A549 (cell line): Measurements from ENCODE around the gene AHNAK2. TPM values are rescaled to one million over a fixed set of nuclear protein-coding genes. Genes with fewer than 3 reads are reported as not detected.
A peak's percentile ranks its signal among the peaks of the same experiment; 100 is the strongest.

ENCODE experiments used
- ATAC-seq, 2 experiments: fragments of 200-7000 bp in 1 of 2; fragments of >200 bp in 1 of 2; cut with Nextera tagmentation in 1 of 2; cut with Tn5 transposase in 1 of 2; 3 replicates each; pipeline versions ENCODE4 v1.8.0 to v1.9.1; 2018 to 2020; ENCODE audit warnings: mild to moderate bottlenecking in 1 of 2, moderate library complexity in 1 of 2
- CTCF ChIA-PET: fragments of 300-600 bp; sonication (Branson Sonifier 250); formaldehyde crosslinking; extraction: SDS; loops from one replicate; lab custom pipeline; 2021; ENCODE audit warnings: antibody characterized with exemption, inconsistent platforms; lab: Yijun Ruan, JAX
- POLR2A ChIA-PET: fragments of 350-600 bp; formaldehyde crosslinking; extraction: SDS; loops from one replicate; lab custom pipeline; 2021; ENCODE audit warnings: antibody characterized with exemption, inconsistent platforms; lab: Yijun Ruan, JAX
- DNase-seq, 2 experiments: peaks; one replicate each; pipeline versions ENCODE4 v3.0.0 to v3.0.0-alpha.2; 2011 to 2016; ENCODE audit warnings: low read depth in 1 of 2, low spot score in 1 of 2
- FAIRE-seq: peaks from 2 replicates; lab custom pipeline; 2011; peaks lifted over from hg19 to GRCh38; lab: Jason Lieb, UNC
- H3K27ac ChIP-seq, 2 experiments: fragments of >200 bp; sonication (Bioruptor Twin); formaldehyde crosslinking; 3 replicates each; pipeline ENCODE4 v1.5.1; 2016 to 2017
- H3K4me1 ChIP-seq: fragments of >200 bp; sonication (Bioruptor Twin); formaldehyde crosslinking; 3 replicates; pipeline ENCODE4 v1.6.1; 2016
- H3K4me2 ChIP-seq: fragments of >200 bp; sonication (Bioruptor Twin); formaldehyde crosslinking; 3 replicates; pipeline ENCODE4 v1.6.1; 2016
- H3K4me3 ChIP-seq: fragments of >200 bp; sonication (Bioruptor Twin); formaldehyde crosslinking; 3 replicates; pipeline ENCODE4 v1.5.1; 2016
- H3K9me3 ChIP-seq: fragments of >200 bp; sonication (Bioruptor Twin); formaldehyde crosslinking; 3 replicates; pipeline ENCODE4 v1.6.1; 2016
- CBX8 ChIP-seq: fragments of 200-600 bp; sonication (generic); IDR thresholded peaks from 2 replicates; pipeline ENCODE4 v1.6.1; 2016
- CEBPB ChIP-seq, 2 experiments: fragments of >200 bp in 1 of 2; sonication (Bioruptor Twin) in 1 of 2; formaldehyde crosslinking in 1 of 2; IDR thresholded peaks; 2 replicates each; pipeline ENCODE4 v1.6.1; 2012 to 2016
- CTCF ChIP-seq: fragments of >200 bp; sonication (Bioruptor Twin); formaldehyde crosslinking; IDR thresholded peaks from 3 replicates; pipeline ENCODE4 v1.5.1; 2016
- ESRRA ChIP-seq: fragments of 150-350 bp; IDR thresholded peaks from 2 replicates; pipeline ENCODE4 v1.6.1; 2014; ENCODE audit warnings: mild to moderate bottlenecking, low read length, borderline replicate concordance
- FOSB ChIP-seq: fragments of 250-450 bp; sonication (Bioruptor Pico); IDR thresholded peaks from 2 replicates; pipeline ENCODE4 v1.5.0; 2020; ENCODE audit warnings: mild to moderate bottlenecking, moderate library complexity
- GATA3 ChIP-seq: IDR thresholded peaks from 2 replicates; pipeline ENCODE4 v1.6.1; 2012; ENCODE audit warnings: borderline replicate concordance
- HES2 ChIP-seq: fragments of >200 bp; sonication (Bioruptor Twin); formaldehyde crosslinking; IDR thresholded peaks from 2 replicates; pipeline ENCODE4 v1.6.1; 2016
- HMGXB4 ChIP-seq: fragments of 250-450 bp; sonication (Bioruptor Pico); IDR thresholded peaks from 2 replicates; pipeline ENCODE4 v1.5.0; 2021; ENCODE audit warnings: mild to moderate bottlenecking, moderate library complexity, borderline replicate concordance
- HOXA7 ChIP-seq: fragments of 250-450 bp; sonication (Bioruptor Pico); IDR thresholded peaks from 2 replicates; pipeline ENCODE4 v1.5.0; 2020; ENCODE audit warnings: mild to moderate bottlenecking, moderate library complexity
- HOXB13 ChIP-seq: fragments of 250-450 bp; sonication (Bioruptor Pico); IDR thresholded peaks from 2 replicates; pipeline ENCODE4 v1.5.0; 2020; ENCODE audit warnings: low read depth, mild to moderate bottlenecking, moderate library complexity
- HOXB5 ChIP-seq: fragments of 250-450 bp; sonication (Bioruptor Pico); IDR thresholded peaks from 2 replicates; pipeline ENCODE4 v1.5.0; 2020; ENCODE audit warnings: mild to moderate bottlenecking, moderate library complexity
- JUNB ChIP-seq: fragments of >200 bp; sonication (Bioruptor Twin); formaldehyde crosslinking; IDR thresholded peaks from 2 replicates; pipeline ENCODE4 v1.6.1; 2016
- MAX ChIP-seq: IDR thresholded peaks from 2 replicates; pipeline ENCODE4 v1.6.1; 2012
- NPAS2 ChIP-seq: fragments of 250-450 bp; sonication (Bioruptor Pico); IDR thresholded peaks from 2 replicates; pipeline ENCODE4 v1.8.0; 2022; ENCODE audit warnings: mild to moderate bottlenecking, moderate library complexity, borderline replicate concordance
- RARB ChIP-seq: fragments of 250-450 bp; sonication (Bioruptor Pico); IDR thresholded peaks from 2 replicates; pipeline ENCODE4 v1.8.0; 2021; ENCODE audit warnings: mild to moderate bottlenecking, moderate library complexity
- USF2 ChIP-seq: fragments of 450-650 bp; IDR thresholded peaks from 2 replicates; pipeline ENCODE4 v1.6.1; 2014; ENCODE audit warnings: antibody characterized with exemption
- ZC3H11A ChIP-seq: fragments of 450-650 bp; IDR thresholded peaks from 2 replicates; pipeline ENCODE4 v1.6.1; 2014; ENCODE audit warnings: antibody characterized with exemption, mild to moderate bottlenecking
- ZSCAN20 ChIP-seq: fragments of 250-450 bp; sonication (Bioruptor Pico); IDR thresholded peaks from 2 replicates; pipeline ENCODE4 v1.8.0; 2022; ENCODE audit warnings: mild to moderate bottlenecking, moderate library complexity
- WGBS: methylation state at CpG from one replicate; pipeline ENCODE4 v1.1.6; 2017; ENCODE audit errors: missing lambda C conversion rate; 5-methylcytosine and 5-hydroxymethylcytosine counted together
- polyA plus RNA-seq, 4 experiments: library from polyadenylated mRNA; depleted of rRNA in 3 of 4; stranded (reverse); fragments of >200 nt; fragmentation: RNase III in 1 of 4; extraction: RNeasy Plus Mini Kit Qiagen cat#74134 plus additional on column Dnase treatment in 1 of 4; gene quantifications; 2 replicates in 3 of 4; 3 replicates in 1 of 4; pipeline ENCODE4 v1.2.3, GENCODE V29; 2011 to 2017

Gene AHNAK2
- polyA plus RNA-seq, 2 of the 4 experiments (the other 2 are of a cell fraction): 43.3 to 43.7 TPM

- TF ChIP-seq HMGXB4 (CRISPR knock-in tag) (0 out of 2 replicates have a peak, but pooled peaks have one; percentile 42), ZC3H11A (no peak), CBX8 (no peak), JUNB (peak; percentile 53), FOSB (CRISPR knock-in tag) (no peak), HOXB13 (CRISPR knock-in tag) (peak; percentile 60), CEBPB (IDR thresholded peaks at IDR 0.05) (no peak), HES2 (no peak), CTCF (no peak), HOXA7 (no peak), USF2 (peak; percentile 26; the same call in 1 of the 2 replicates), GATA3 (peak; percentile 68), ZSCAN20 (CRISPR knock-in tag) (no peak), MAX (peak; percentile 81), ESRRA (no peak), NPAS2 (CRISPR knock-in tag) (peak; percentile 50; the same call in 1 of the 2 replicates)
Observed at GRCh38 chr14:104972301-104973134, 5.7 kb downstream of the AHNAK2 start (continued).

- CTCF ChIA-PET: interaction anchor here (0.6 to 6.6 kb wide), 9 partner anchors 32 to 203 kb away, joined by 3 to 235 read pairs (median 39); no protein-coding TSS in a partner anchor
- DNase-seq: no peak
- Histone ChIP-seq H3K27ac (peak overlapping the region; percentile 97 to 99), H3K4me2 (peak overlapping the region; percentile 97), H3K4me3 (0 out of 3 replicates have a peak overlapping the region, but pooled peaks have one; percentile 4)
- 64% methylated on average over 8 of the region's 12 CpGs for WGBS
- TF ChIP-seq HOXB5 (CRISPR knock-in tag) (0 out of 2 replicates have a peak, but pooled peaks have one; percentile 37), RARB (CRISPR knock-in tag) (no peak)
- TF ChIP-seq, all 56 proteins: peak for 1
- no peak for ATAC-seq
- POLR2A ChIA-PET: interaction anchor here (0.6 to 3.8 kb wide), 5 partner anchors 14 to 116 kb away, joined by 3 to 76 read pairs (median 19); partner anchors contain the start of genes CDCA4 and CLBA1
- H3K4me1 ChIP-seq: peaks cover 93% of the 10 kb centered on the region
- FAIRE-seq: no peak
- no peaks in the 10 kb centered on the region for H3K9me3 ChIP-seq
Observed at GRCh38 chr14:104971447-104972240, 6.5 kb downstream of the AHNAK2 start.
